Trophoblast cell (in vitro differentiated cells and primary cell): ENCODE data around the gene KIFC3.

Experiments used
- DNase-seq, 2 donors: peaks; one replicate each; pipeline ENCODE4 v3.0.0-alpha.2; 2016
- H2AFZ ChIP-seq: 2 replicates; pipeline ENCODE4 v1.6.1; 2013; ENCODE audit warnings: low read length, moderate library complexity, mild to moderate bottlenecking; ENCODE audit not compliant: insufficient read depth, poor library complexity
- H2AK5ac ChIP-seq: 2 replicates; pipeline ENCODE4 v1.6.1; 2013; ENCODE audit warnings: mild to moderate bottlenecking, low read length
- H2BK120ac ChIP-seq: 2 replicates; pipeline ENCODE4 v1.6.1; 2013; ENCODE audit warnings: low read length, mild to moderate bottlenecking, moderate library complexity; ENCODE audit not compliant: insufficient read depth, poor library complexity
- H2BK12ac ChIP-seq: 2 replicates; pipeline ENCODE4 v1.6.1; 2013; ENCODE audit warnings: mild to moderate bottlenecking, low read length, moderate library complexity
- H2BK5ac ChIP-seq: 2 replicates; pipeline ENCODE4 v1.6.1; 2013; ENCODE audit warnings: low read length, low read depth, moderate library complexity, mild to moderate bottlenecking; ENCODE audit not compliant: poor library complexity
- H3K14ac ChIP-seq: 2 replicates; pipeline ENCODE4 v1.6.1; 2013; ENCODE audit warnings: mild to moderate bottlenecking, low read length
- H3K18ac ChIP-seq: 2 replicates; pipeline ENCODE4 v1.6.1; 2013; ENCODE audit warnings: mild to moderate bottlenecking, low read length
- H3K23ac ChIP-seq: 2 replicates; pipeline ENCODE4 v1.6.1; 2013; ENCODE audit warnings: low read length
- H3K27ac ChIP-seq: 2 replicates; pipeline ENCODE4 v1.5.1; 2013; ENCODE audit warnings: low read depth, mild to moderate bottlenecking, inconsistent platforms, low read length, moderate library complexity
- H3K27me3 ChIP-seq: 2 replicates; pipeline ENCODE4 v1.6.1; 2013; ENCODE audit warnings: inconsistent platforms, mild to moderate bottlenecking, low read length, moderate library complexity; ENCODE audit not compliant: insufficient read depth
- H3K36me3 ChIP-seq, 2 experiments: 1 replicate in 1 of 2; 2 replicates in 1 of 2; pipeline ENCODE4 v1.6.1; 2013; ENCODE audit warnings: low read length in 2 of 2, mild to moderate bottlenecking in 2 of 2, moderate library complexity in 1 of 2; ENCODE audit not compliant: insufficient read depth in 2 of 2, control insufficient read depth in 1 of 2
- H3K4ac ChIP-seq: 2 replicates; pipeline ENCODE4 v1.6.1; 2013; ENCODE audit warnings: low read depth, mild to moderate bottlenecking, low read length, moderate library complexity
- H3K4me1 ChIP-seq, 2 experiments: 1 replicate in 1 of 2; 2 replicates in 1 of 2; pipeline ENCODE4 v1.6.1; 2013; ENCODE audit warnings: low read length in 2 of 2, mild to moderate bottlenecking in 2 of 2, moderate library complexity in 1 of 2; ENCODE audit not compliant: insufficient read depth in 2 of 2, control insufficient read depth in 1 of 2
- H3K4me2 ChIP-seq: 2 replicates; pipeline ENCODE4 v1.6.1; 2013; ENCODE audit warnings: inconsistent platforms, mild to moderate bottlenecking, low read length, moderate library complexity
- H3K4me3 ChIP-seq: 2 replicates; pipeline ENCODE4 v1.5.1; 2013; ENCODE audit warnings: mild to moderate bottlenecking, low read depth, low read length, inconsistent platforms
- H3K79me1 ChIP-seq: one replicate; pipeline ENCODE4 v1.6.1; 2013; ENCODE audit warnings: low read length
- H3K79me2 ChIP-seq: 2 replicates; pipeline ENCODE4 v1.6.1; 2013; ENCODE audit warnings: low read length, mild to moderate bottlenecking; ENCODE audit not compliant: control insufficient read depth, insufficient read depth, poor library complexity
- H3K9ac ChIP-seq: 2 replicates; pipeline ENCODE4 v1.6.1; 2013; ENCODE audit warnings: mild to moderate bottlenecking, low read length
- H3K9me3 ChIP-seq: 2 replicates; pipeline ENCODE4 v1.6.1; 2013; ENCODE audit warnings: low read depth, mild to moderate bottlenecking, control low read depth, inconsistent platforms, low read length; ENCODE audit not compliant: insufficient read depth
- H4K12ac ChIP-seq: 2 replicates; pipeline ENCODE4 v1.6.1; 2013; ENCODE audit warnings: low read depth, mild to moderate bottlenecking, low read length, moderate library complexity
- H4K8ac ChIP-seq: 2 replicates; pipeline ENCODE4 v1.6.1; 2013; ENCODE audit warnings: low read depth, mild to moderate bottlenecking, low read length, moderate library complexity
- H4K91ac ChIP-seq: one replicate; pipeline ENCODE4 v1.6.1; 2013; ENCODE audit warnings: low read depth, mild to moderate bottlenecking, low read length, moderate library complexity
- WGBS: extraction: QIAGEN DNeasy Blood & Tissue Kit; methylation state at CpG from one replicate; pipeline ENCODE4 v1.1.7; 2013; ENCODE audit warnings: missing lambda C conversion rate; ENCODE audit not compliant: insufficient read length, insufficient coverage; ENCODE audit errors: extremely low coverage; 5-methylcytosine and 5-hydroxymethylcytosine counted together

KIFC3 gene

GRCh38 chr16:57773019-57773418 is 29.3 kb downstream of the KIFC3 start:
- DNase-seq, result no peak
- Histone ChIP-seq H4K12ac (no peak overlapping the region), H2AFZ (no peak overlapping the region), H3K27me3 (no peaks in the 10 kb centered on the region), H3K79me2 (no peaks in the 10 kb centered on the region), H4K91ac (no peak overlapping the region), H2BK120ac (no peak overlapping the region), H2BK12ac (no peak overlapping the region), H4K8ac (no peak overlapping the region), H3K4me3 (peak overlapping the region; percentile 42), H3K36me3 (peaks cover 34 to 41% of the 10 kb centered on the region in 2 experiments), H3K4ac (no peak overlapping the region), H3K14ac (no peak overlapping the region), H3K79me1 (no peaks in the 10 kb centered on the region), H2BK5ac (no peak overlapping the region), H3K9me3 (no peaks in the 10 kb centered on the region), H2AK5ac (no peak overlapping the region), H3K27ac (no peak overlapping the region), H3K9ac (no peak overlapping the region), H3K18ac (no peak overlapping the region), H3K23ac (no peak overlapping the region), H3K4me1 (peaks cover 2 to 7% of the 10 kb centered on the region in 2 experiments), H3K4me2 (no peak overlapping the region)
- no CpG with 5 or more reads among the region's 11 CpGs for WGBS

GRCh38 chr16:57771141-57771785 is 31.0 kb downstream of the KIFC3 start:
- Histone ChIP-seq H3K27ac (no peak overlapping the region), H3K79me1 (no peaks in the 10 kb centered on the region), H3K79me2 (no peaks in the 10 kb centered on the region), H2BK120ac (no peak overlapping the region), H2BK5ac (no peak overlapping the region), H3K9ac (no peak overlapping the region), H2BK12ac (no peak overlapping the region), H4K8ac (no peak overlapping the region), H2AFZ (no peak overlapping the region), H2AK5ac (no peak overlapping the region), H3K27me3 (no peaks in the 10 kb centered on the region), H3K4me1 (peaks cover 2 to 4% of the 10 kb centered on the region in 2 experiments), H3K4me2 (no peak overlapping the region), H3K9me3 (no peaks in the 10 kb centered on the region), H3K36me3 (peaks cover 40 to 48% of the 10 kb centered on the region in 2 experiments), H4K91ac (no peak overlapping the region), H3K4me3 (no peak overlapping the region), H3K18ac (no peak overlapping the region), H3K23ac (no peak overlapping the region), H3K4ac (no peak overlapping the region), H4K12ac (no peak overlapping the region), H3K14ac (no peak overlapping the region)
- WGBS, result no CpG with 5 or more reads among the region's 26 CpGs
- DNase-seq, result no peak

- Histone ChIP-seq H3K27me3 (no peaks in the 10 kb centered on the region), H3K79me2 (no peaks in the 10 kb centered on the region), H3K4me1 (no peaks in the 10 kb centered on the region), H4K12ac (no peak overlapping the region), H3K4me3 (no peak overlapping the region), H3K14ac (no peak overlapping the region), H3K36me3 (peaks cover 48 to 55% of the 10 kb centered on the region in 2 experiments), H2BK12ac (no peak overlapping the region), H4K91ac (no peak overlapping the region), H2BK120ac (no peak overlapping the region), H3K4me2 (no peak overlapping the region), H3K9me3 (no peaks in the 10 kb centered on the region), H3K23ac (no peak overlapping the region), H2AK5ac (no peak overlapping the region), H3K79me1 (no peaks in the 10 kb centered on the region), H3K9ac (no peak overlapping the region), H3K18ac (no peak overlapping the region), H4K8ac (no peak overlapping the region), H2BK5ac (no peak overlapping the region), H2AFZ (no peak overlapping the region), H3K4ac (no peak overlapping the region), H3K27ac (no peak overlapping the region)
- DNase-seq, result no peak
- no CpG with 5 or more reads among the region's 15 CpGs for WGBS
Observed at GRCh38 chr16:57770361-57770760, 31.9 kb downstream of the KIFC3 start.

GRCh38 chr16:57769541-57770145 is 32.6 kb downstream of the KIFC3 start:
- H4K12ac ChIP-seq, result no peak overlapping the region
- WGBS, result no CpG with 5 or more reads among the region's 22 CpGs

More at GRCh38 chr16:57769541-57770145, 32.6 kb downstream of the KIFC3 start:
- Histone ChIP-seq H3K14ac (no peak overlapping the region), H4K91ac (no peak overlapping the region), H3K4me2 (no peak overlapping the region), H3K9ac (no peak overlapping the region), H2BK5ac (no peak overlapping the region), H3K27ac (no peak overlapping the region), H3K27me3 (no peaks in the 10 kb centered on the region), H2AFZ (no peak overlapping the region), H3K23ac (no peak overlapping the region), H3K36me3 (peaks cover 49 to 57% of the 10 kb centered on the region in 2 experiments), H3K79me2 (no peaks in the 10 kb centered on the region), H3K4me1 (peaks cover 0 to 2% of the 10 kb centered on the region in 2 experiments), H2BK12ac (no peak overlapping the region), H3K9me3 (peaks cover 4% of the 10 kb centered on the region), H2BK120ac (no peak overlapping the region), H3K18ac (no peak overlapping the region), H3K79me1 (no peaks in the 10 kb centered on the region), H3K4ac (no peak overlapping the region), H3K4me3 (no peak overlapping the region), H2AK5ac (no peak overlapping the region), H4K8ac (no peak overlapping the region)
- no peak for DNase-seq
